ENCODE results near the gene FAM210A.
A peak's percentile ranks its signal among the peaks of the same experiment; 100 is the strongest.
"Not testable (repeated sequence)": the region's sequence is repeated elsewhere in the genome, so short reads cannot be mapped to it uniquely, and the experiment has no call there.

FAM210A gene

GRCh38 chr18:13726232-13726971 lies at the start of gene FAM210A, which contains the start of gene RNMT:
Gene FAM210A, minus strand, starts transcription at chr18:13726558. Its CDS starts 44,481 bp downstream, at chr18:13682077.
Gene RNMT, plus strand, starts transcription at chr18:13726673. Its CDS starts 4,845 bp downstream, at chr18:13731518.
- peak; percentile 74 for DNase-seq

- no peak for DNase-seq
These were observed 48.7 kb upstream of the FAM210A start for GRCh38 chr18:13775058-13775457.

- DNase-seq: no peak
These were observed 36.5 kb upstream of the FAM210A start for GRCh38 chr18:13762690-13763439.

GRCh38 chr18:13760047-13760446 lies 33.7 kb upstream of the FAM210A start:
- DNase-seq: no peak

- DNase-seq: no peak
These were observed 32.3 kb upstream of the FAM210A start for GRCh38 chr18:13758622-13759021.

- DNase-seq: no peak
These were observed 30.3 kb upstream of the FAM210A start for GRCh38 chr18:13756671-13757070.

GRCh38 chr18:13756261-13756660 lies 29.9 kb upstream of the FAM210A start:
- DNase-seq: no peak

GRCh38 chr18:13751599-13751998 lies 25.2 kb upstream of the FAM210A start:
- not testable (repeated sequence) for DNase-seq

- DNase-seq: no peak
These were observed 20.3 kb upstream of the FAM210A start for GRCh38 chr18:13746633-13747032.

GRCh38 chr18:13745696-13746095 lies 19.3 kb upstream of the FAM210A start:
- DNase-seq: no peak

GRCh38 chr18:13735681-13736080 lies 9.3 kb upstream of the FAM210A start:
- no peak for DNase-seq

GRCh38 chr18:13730481-13730880 lies 4.1 kb upstream of the FAM210A start:
- DNase-seq: no peak

GRCh38 chr18:13726972-13727331 lies 594 bp upstream of the FAM210A start:
- DNase-seq: no peak

GRCh38 chr18:13725566-13726231 lies 659 bp downstream of the FAM210A start:
- no peak for DNase-seq

- no peak for DNase-seq
These were observed 5.5 kb downstream of the FAM210A start for GRCh38 chr18:13720847-13721246.

- DNase-seq: no peak
These were observed 6.2 kb downstream of the FAM210A start for GRCh38 chr18:13720123-13720522.

GRCh38 chr18:13716916-13717315 lies 9.4 kb downstream of the FAM210A start:
- no peak for DNase-seq

GRCh38 chr18:13715330-13715729 lies 11.0 kb downstream of the FAM210A start:
- no peak for DNase-seq

GRCh38 chr18:13713455-13714055 lies 12.8 kb downstream of the FAM210A start:
- no peak for DNase-seq

- no peak for DNase-seq
These were observed 13.8 kb downstream of the FAM210A start for GRCh38 chr18:13712400-13713131.

GRCh38 chr18:13710414-13710831 lies 15.9 kb downstream of the FAM210A start:
- no peak for DNase-seq

GRCh38 chr18:13703899-13704298 lies 22.5 kb downstream of the FAM210A start:
- no peak for DNase-seq

- no peak for DNase-seq
These were observed 26.2 kb downstream of the FAM210A start for GRCh38 chr18:13700153-13700552.
